ENCODE data around the gene MAP2K4. TPM values are rescaled to one million over a fixed set of nuclear protein-coding genes. Genes with fewer than 3 reads are reported as not detected.

MAP2K4 gene
- total RNA-seq, 1 experiment from 2014 or later, result 46.1 TPM

DNA sequence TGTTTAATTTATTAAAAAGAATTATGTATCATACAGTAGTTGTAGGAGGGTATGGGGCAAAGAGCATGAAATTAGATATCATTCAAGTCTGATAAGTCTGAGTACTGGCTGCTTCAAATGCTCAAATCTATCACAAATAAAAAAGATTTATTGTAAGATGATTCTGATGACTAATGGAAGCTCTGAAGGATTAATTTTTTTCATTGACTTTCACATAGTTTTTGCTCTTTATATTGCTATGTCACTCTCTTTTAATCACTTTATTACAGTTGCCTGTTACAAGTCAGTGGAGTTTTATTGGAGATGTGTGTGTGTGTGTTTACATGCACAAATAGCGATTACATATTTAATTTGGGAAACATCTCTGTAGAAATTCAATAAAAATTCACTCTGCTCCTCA is 15.0 kb downstream of the MAP2K4 start:
- H3K9ac ChIP-seq (ENCODE audit: extremely low read depth, insufficient read length, low read length), result no peak overlapping the region
- no peak overlapping the region for H3T11ph ChIP-seq (ENCODE audit: low read length)
- H3K36me3 Mint-ChIP-seq (ENCODE audit: insufficient read depth in 1 of 3, low read depth in 3 of 3), result no peaks in the 10 kb centered on the region; a peak in 2 of 7 replicates
- no peak overlapping the region for H3K14ac ChIP-seq (ENCODE audit: insufficient read depth, low read length)
- DNase-seq, result no peak
- H2AK5ac ChIP-seq (ENCODE audit: insufficient read length, low read length), result no peak overlapping the region
- peaks cover 12 to 16% of the 10 kb centered on the region in 2 experiments for H3K4me1 Mint-ChIP-seq
- no peak overlapping the region for H2BK15ac ChIP-seq (ENCODE audit: low read depth, low read length)
- no peak overlapping the region for H3K18ac ChIP-seq (ENCODE audit: insufficient read length, low read depth, low read length)
- H2BK12ac ChIP-seq (ENCODE audit: insufficient read length, low read depth, low read length), result no peak overlapping the region
- H3K4me2 ChIP-seq (ENCODE audit: insufficient read depth, insufficient read length, low read length), result no peak overlapping the region
- H3K27me3 ChIP-seq (ENCODE audit: insufficient read depth, low read length), result no peaks in the 10 kb centered on the region
- H3K23ac ChIP-seq (ENCODE audit: insufficient read length, low read depth, low read length), result no peak overlapping the region
- no peaks in the 10 kb centered on the region for H3K4me1 ChIP-seq (ENCODE audit: insufficient read depth, low read length)
- H3K79me2 ChIP-seq (ENCODE audit: insufficient read depth, low read length), result peaks cover 6% of the 10 kb centered on the region; the same call in 1 of the 2 replicates
- no peak overlapping the region for H3K27ac Mint-ChIP-seq
- no peak overlapping the region for H3K4ac ChIP-seq (ENCODE audit: low read depth, low read length)
- no peak overlapping the region for H4K5ac ChIP-seq (ENCODE audit: insufficient read length, low read depth, low read length)
- H4K20me1 ChIP-seq (ENCODE audit: control insufficient read depth, insufficient read depth, insufficient read length), result peaks cover 2% of the 10 kb centered on the region
- H3K27ac ChIP-seq (ENCODE audit: insufficient read length, low read depth, low read length), result no peak overlapping the region
- no peak for TF ChIP-seq CTCF (conservative IDR thresholded peaks at IDR 0.05)
- no peaks in the 10 kb centered on the region for H3K27me3 Mint-ChIP-seq (ENCODE audit: low read depth)
- H2BK20ac ChIP-seq (ENCODE audit: low read depth, low read length, poor library complexity, severe bottlenecking), result no peak overlapping the region
- H3K4me3 Mint-ChIP-seq, result no peak overlapping the region
- no peak overlapping the region for H4K8ac ChIP-seq (replicated peaks; ENCODE audit: insufficient read length, low read depth, low read length)
- H3K9me3 ChIP-seq (ENCODE audit: control insufficient read depth, low read depth, low read length), result no peaks in the 10 kb centered on the region
- no peak overlapping the region for H2BK120ac ChIP-seq (ENCODE audit: low read depth, low read length, poor library complexity, severe bottlenecking)
- H3K56ac ChIP-seq (ENCODE audit: insufficient read length, low read depth, low read length), result no peak overlapping the region
- H2AFZ ChIP-seq (ENCODE audit: low read length), result no peak overlapping the region
- H3K23me2 ChIP-seq (ENCODE audit: insufficient read length, low read depth, low read length, poor library complexity, severe bottlenecking), result no peaks in the 10 kb centered on the region
- no peak overlapping the region for H4K91ac ChIP-seq (ENCODE audit: insufficient read length, low read depth, low read length)
- H3K79me1 ChIP-seq (ENCODE audit: insufficient read depth, low read depth, low read length, poor library complexity, severe bottlenecking), result peaks cover 4% of the 10 kb centered on the region
- WGBS (ENCODE audit: extremely low coverage, insufficient read length, low lambda C conversion rate), result no CpG with 5 or more reads among the region's 1 CpG
- no peak overlapping the region for H2BK5ac ChIP-seq (ENCODE audit: insufficient read length, low read length)
- H3K9me3 Mint-ChIP-seq, result no peaks in the 10 kb centered on the region

All from H9 (cell line).